GM21367 (cell line): ENCODE measurements around the gene PRKAR1B.

Source experiments
- ATAC-seq: cut with Tn5 transposase; IDR thresholded peaks from one replicate; pipeline ENCODE4 v1.9.1; 2021; ENCODE audit not compliant: unreplicated experiment

PRKAR1B gene

GRCh38 chr7:741850-742249, 14.8 kb upstream of the PRKAR1B start:
- ATAC-seq = no peak

- no peak for ATAC-seq
Observed at GRCh38 chr7:741191-741671, 14.2 kb upstream of the PRKAR1B start.

DNA sequence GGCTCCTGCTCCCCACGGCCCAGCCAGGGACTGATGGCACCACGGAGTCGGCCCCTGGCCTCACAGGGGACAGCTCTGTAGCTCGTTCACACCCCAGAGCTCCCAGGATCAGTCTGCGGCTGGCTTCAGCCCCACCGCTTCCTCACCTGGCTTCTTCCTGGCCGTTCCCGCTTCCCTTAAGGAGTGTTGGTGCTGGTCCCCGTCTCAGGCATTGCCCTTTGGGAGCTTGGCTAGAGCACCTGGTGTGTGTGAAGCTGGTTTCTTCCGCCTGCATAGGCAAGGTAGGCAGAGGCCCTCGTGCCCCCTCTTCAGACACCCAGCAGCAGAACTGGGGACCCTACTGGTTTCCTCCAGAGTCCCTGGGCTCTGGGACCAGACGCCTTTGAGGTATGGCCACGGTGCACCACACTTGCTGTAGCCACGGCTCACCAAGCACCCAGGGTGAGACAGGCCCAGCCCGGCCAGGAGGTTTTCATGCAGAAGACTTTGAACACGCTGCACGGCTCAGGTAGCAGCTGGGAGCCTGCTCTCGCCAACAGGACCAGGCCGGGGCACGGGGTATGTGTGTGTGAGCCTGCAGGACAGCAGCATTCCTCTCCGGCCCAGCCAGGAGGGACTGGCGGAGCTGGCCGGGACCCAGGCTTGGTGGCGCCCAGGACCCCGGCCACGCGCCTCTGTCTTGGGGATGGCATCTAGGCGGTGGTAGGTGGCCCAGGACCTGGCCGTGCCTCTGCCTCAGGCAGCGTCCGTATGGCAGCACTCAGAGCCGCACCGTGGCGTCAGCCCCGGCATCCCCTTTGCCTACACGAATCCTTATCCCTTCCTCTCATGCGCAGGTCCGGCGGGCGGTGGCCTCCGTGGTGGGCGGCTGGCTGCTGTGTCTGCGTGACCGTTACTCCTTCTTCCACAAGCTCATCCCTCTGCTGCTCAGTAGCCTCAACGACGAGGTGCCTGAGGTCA, 13.2 kb upstream of the PRKAR1B start:
- ATAC-seq = no peak

GRCh38 chr7:739455-739982, 12.4 kb upstream of the PRKAR1B start:
- no peak for ATAC-seq

DNA sequence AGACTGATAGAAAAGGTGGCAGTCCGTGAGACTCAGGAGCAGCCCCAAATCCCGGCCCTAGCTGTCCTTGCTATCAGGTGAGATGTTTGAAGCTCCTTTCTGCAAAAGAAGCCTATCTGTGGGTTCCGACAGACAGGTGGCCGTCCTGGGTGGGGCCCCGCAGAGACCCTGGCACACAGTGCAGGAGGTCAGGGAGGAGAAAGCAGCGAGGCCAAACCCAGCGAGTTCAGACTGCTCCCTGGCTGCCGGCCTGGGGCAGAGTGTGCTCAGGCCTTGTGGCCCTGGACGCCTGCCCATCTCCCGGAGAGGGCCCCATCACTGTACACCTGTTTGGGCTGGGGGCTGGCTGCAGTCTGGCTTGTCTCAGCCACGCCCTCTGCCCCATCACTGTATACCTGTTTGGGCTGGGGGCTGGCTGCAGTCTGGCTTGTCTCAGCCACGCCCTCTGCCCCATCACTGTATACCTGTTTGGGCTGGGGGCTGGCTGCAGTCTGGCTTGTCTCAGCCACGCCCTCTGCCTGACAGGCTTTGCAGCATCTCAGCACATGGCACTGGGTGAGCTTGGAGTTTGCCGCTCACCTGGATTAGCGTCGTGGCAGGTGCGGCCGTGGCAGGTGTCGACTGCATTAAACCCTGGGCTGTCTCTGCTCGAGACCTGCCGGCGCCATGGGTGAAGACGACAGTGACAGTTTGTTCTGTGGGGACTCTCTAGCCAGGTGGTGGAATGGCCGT, 11.8 kb upstream of the PRKAR1B start:
- no peak for ATAC-seq

- no peak for ATAC-seq
Observed at GRCh38 chr7:738241-738640, 11.2 kb upstream of the PRKAR1B start.

- no peak for ATAC-seq
Observed at GRCh38 chr7:734808-735207, 7.7 kb upstream of the PRKAR1B start.

DNA sequence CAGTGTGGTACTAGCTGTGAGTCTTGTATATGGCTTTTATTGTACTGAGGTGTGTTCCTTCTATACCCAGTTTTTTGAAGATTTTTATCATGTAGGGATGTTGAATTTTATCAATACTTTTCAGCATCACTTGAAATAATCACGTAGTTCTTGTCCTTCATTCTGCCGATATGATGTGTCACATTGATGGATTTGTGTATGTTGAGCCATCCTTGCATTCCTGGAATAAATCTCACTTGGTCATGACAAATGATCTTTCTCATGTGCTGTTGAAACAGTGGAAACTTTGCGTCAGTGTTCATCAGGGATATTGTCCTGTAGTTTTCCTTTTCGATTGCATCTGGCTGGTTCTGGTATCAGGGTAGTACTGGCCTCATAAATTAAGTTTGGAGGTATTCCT, 7.1 kb upstream of the PRKAR1B start:
- no peak for ATAC-seq

GRCh38 chr7:732556-732955, 5.5 kb upstream of the PRKAR1B start:
- no peak for ATAC-seq

GRCh38 chr7:732094-732541, 5.0 kb upstream of the PRKAR1B start:
- ATAC-seq = no peak

DNA sequence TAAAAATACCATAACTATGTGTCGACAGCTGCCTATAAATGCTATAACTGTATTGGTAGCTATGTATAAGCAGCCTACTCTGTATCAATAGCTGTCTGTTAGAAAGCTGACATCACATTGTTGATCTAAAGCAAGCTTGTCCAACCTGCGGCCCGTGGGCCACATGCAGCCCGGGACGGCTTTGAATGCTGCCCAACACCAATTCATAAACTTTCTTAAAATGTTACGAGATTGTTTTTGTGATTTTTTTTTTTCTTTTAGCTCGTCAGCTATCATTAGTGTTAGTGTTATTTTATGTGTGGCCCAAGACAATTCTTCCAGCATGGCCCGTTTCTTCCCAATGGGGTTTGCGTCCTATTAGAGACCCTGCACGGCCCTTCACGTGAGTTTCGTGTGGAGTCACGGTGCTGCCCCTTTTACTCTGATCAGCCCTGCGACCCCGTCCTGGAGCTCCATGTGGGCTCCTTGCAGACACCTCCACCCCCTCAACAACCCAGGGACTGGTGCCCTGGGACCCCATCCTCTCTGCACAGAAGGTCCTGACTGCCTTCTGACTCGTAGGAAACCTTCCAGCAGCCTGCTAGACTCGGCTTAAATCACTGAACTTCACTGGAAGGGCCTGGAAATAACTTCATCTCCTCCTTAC, 4.5 kb upstream of the PRKAR1B start:
- no peak for ATAC-seq

- no peak for ATAC-seq
Observed at GRCh38 chr7:730501-731439, 3.7 kb upstream of the PRKAR1B start.

- no peak for ATAC-seq
Observed at GRCh38 chr7:729140-730000, 2.3 kb upstream of the PRKAR1B start.

GRCh38 chr7:728602-729001, 1.5 kb upstream of the PRKAR1B start:
- ATAC-seq = no peak

DNA sequence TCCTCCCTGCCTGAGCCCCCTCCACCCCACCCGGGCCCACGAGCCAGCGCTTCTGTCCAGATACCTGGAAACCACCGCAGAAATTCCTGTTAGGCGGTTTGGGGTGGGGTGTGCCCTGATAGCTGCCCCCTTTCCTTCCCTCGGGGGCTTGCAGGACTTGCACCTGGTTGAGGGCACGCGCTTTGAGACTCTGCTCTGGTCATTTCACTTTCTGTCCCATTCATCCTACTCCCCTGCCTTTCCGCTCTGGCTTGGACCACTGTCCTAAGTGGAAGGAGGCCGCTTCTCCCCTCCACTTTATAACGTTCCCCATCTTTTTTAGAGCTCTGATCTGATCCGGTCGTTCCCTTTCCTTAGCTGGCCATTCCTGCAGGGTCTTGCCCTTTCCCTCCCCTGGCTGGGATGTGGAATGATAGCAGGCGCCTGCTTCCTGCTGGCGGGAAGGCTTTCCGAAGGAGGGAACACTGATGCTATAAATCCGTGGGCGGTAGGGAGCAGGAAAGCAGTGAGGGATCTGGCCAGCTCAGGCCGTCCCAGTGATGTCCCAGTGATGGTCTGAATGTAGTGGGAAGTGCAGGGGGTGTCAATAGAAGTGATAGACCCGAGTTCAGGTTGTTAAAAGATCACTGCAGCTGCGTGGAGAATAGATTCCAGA, 852 bp upstream of the PRKAR1B start:
- ATAC-seq = no peak

- no peak for ATAC-seq
Observed at GRCh38 chr7:726854-727103, 302 bp downstream of the PRKAR1B start.

DNA sequence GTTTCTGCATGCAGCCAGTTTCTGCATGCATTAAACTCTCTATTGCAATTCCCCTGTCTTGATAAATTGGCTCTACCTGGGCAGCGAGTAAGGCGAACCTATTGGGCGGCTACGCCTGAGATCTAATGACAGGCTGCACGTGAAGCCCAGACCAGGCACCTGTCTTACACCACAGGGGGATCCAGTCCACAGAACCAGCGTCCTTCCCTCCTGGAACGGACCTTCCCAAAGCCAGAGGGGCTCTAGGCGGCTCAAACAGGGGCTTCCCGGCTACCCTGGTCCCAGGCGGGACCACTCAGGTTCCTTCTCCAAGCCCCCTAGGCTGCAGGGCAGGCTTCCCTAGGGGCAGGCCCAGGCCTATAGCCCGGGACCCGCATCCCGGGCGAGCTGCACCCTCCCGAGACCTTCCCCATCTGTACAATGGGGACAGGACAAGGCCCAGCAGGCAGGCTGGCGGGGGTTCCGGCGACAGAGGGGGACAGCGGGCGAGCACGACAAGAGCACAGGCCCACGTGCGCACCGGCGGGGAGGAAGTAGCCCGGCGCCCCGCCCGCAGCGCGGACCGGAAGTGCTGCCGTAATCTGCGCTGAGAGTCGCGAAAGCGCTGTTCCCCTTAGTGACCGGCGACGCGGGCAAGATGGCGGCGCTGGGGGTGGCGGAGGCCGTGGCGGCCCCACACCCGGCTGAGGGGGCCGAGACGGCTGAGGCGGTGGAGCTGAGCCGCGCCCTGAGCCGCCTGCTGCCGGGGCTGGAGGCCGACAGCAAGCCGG, 812 bp downstream of the PRKAR1B start, which contains the start of gene DNAAF5:
DNAAF5 (plus strand) TSS at position 616 of the 770 bp plus-strand sequence; CDS start at position 638, 22 bp downstream.
- ATAC-seq = peak; percentile 78
